ENCODE data around the gene GAS7.

Gene GAS7

GRCh38 chr17:10156599-10156947 is 41.8 kb downstream of the GAS7 start:
- no peak for TF ChIP-seq POU6F1 (CRISPR knock-in tag; IDR thresholded peaks at IDR 0.05; ENCODE audit: borderline replicate concordance, low read depth)
- TF ChIP-seq RARB (CRISPR knock-in tag; IDR thresholded peaks at IDR 0.05), result no peak
- TF ChIP-seq ZC3H10 (CRISPR knock-in tag; IDR thresholded peaks at IDR 0.05), result no peak
- no peak for TF ChIP-seq ZNF70 (CRISPR knock-in tag; IDR thresholded peaks at IDR 0.05)
- no peak for TF ChIP-seq BACH2 (CRISPR knock-in tag; IDR thresholded peaks at IDR 0.05; ENCODE audit: borderline replicate concordance)
- TF ChIP-seq CREB5 (CRISPR knock-in tag; IDR thresholded peaks at IDR 0.05; ENCODE audit: low read depth), result no peak
- no peak for TF ChIP-seq PATZ1 (CRISPR knock-in tag; IDR thresholded peaks at IDR 0.05; ENCODE audit: borderline replicate concordance)
- TF ChIP-seq OSR1 (CRISPR knock-in tag; IDR thresholded peaks at IDR 0.05), result no peak
- no peak for TF ChIP-seq ZNF8 (CRISPR knock-in tag; IDR thresholded peaks at IDR 0.05)
- no peak for TF ChIP-seq CSDC2 (CRISPR knock-in tag; IDR thresholded peaks at IDR 0.05)
- no peak for TF ChIP-seq CSRNP3 (CRISPR knock-in tag; IDR thresholded peaks at IDR 0.05)
- TF ChIP-seq ISL1 (CRISPR knock-in tag; IDR thresholded peaks at IDR 0.05), result no peak
- no peak for ATAC-seq

GRCh38 chr17:10156077-10156435 is 42.4 kb downstream of the GAS7 start:
- no peak for TF ChIP-seq TCF4 (CRISPR knock-in tag; IDR thresholded peaks at IDR 0.05; ENCODE audit: borderline replicate concordance)
- TF ChIP-seq PPARA (CRISPR knock-in tag; IDR thresholded peaks at IDR 0.05; ENCODE audit: borderline replicate concordance), result no peak
- no peak for TF ChIP-seq RARB (CRISPR knock-in tag; IDR thresholded peaks at IDR 0.05)
- TF ChIP-seq CSDC2 (CRISPR knock-in tag; IDR thresholded peaks at IDR 0.05), result no peak
- TF ChIP-seq OSR1 (CRISPR knock-in tag; IDR thresholded peaks at IDR 0.05), result no peak
- TF ChIP-seq PATZ1 (CRISPR knock-in tag; IDR thresholded peaks at IDR 0.05; ENCODE audit: borderline replicate concordance), result no peak
- TF ChIP-seq GLIS3 (CRISPR knock-in tag; IDR thresholded peaks at IDR 0.05), result no peak
- TF ChIP-seq ARNTL (CRISPR knock-in tag; IDR thresholded peaks at IDR 0.05; ENCODE audit: borderline replicate concordance, low read depth), result no peak
- ATAC-seq, result no peak

- ATAC-seq, result no peak
- TF ChIP-seq POU6F1 (CRISPR knock-in tag; IDR thresholded peaks at IDR 0.05; ENCODE audit: borderline replicate concordance, low read depth) (no peak), GLIS3 (CRISPR knock-in tag; IDR thresholded peaks at IDR 0.05) (no peak), RARB (CRISPR knock-in tag; IDR thresholded peaks at IDR 0.05) (no peak), CREB5 (CRISPR knock-in tag; IDR thresholded peaks at IDR 0.05; ENCODE audit: low read depth) (no peak)
These were observed 42.9 kb downstream of the GAS7 start for GRCh38 chr17:10155371-10156076.
